ENCODE data around the gene LRIT1. TPM values are rescaled to one million over a fixed set of nuclear protein-coding genes. Genes with fewer than 3 reads are reported as not detected.

The LRIT1 gene
- total and polyA plus RNA-seq, 2 of the 8 experiments (the other 6 are each of a cell fraction or from before 2014, with no cell fraction given) = 0.03 TPM; not detected in 1

- TF ChIP-seq CHD7 (IDR thresholded peaks at IDR 0.05; ENCODE audit: insufficient replicate concordance, low read length) = no peak
- TF ChIP-seq NANOG (IDR thresholded peaks at IDR 0.05; ENCODE audit: insufficient read depth, low read depth, low read length, poor library complexity, severe bottlenecking) = no peak
- TF ChIP-seq POLR2A (IDR thresholded peaks at IDR 0.05; ENCODE audit: control extremely low read depth in 1 of 2, low read depth in 2 of 2, low read length in 2 of 2) = no peak
- TF ChIP-seq BACH1 (IDR thresholded peaks at IDR 0.05; ENCODE audit: low read length) = no peak
- no peak for TF ChIP-seq SP4 (IDR thresholded peaks at IDR 0.05; ENCODE audit: low read length)
- TF ChIP-seq E2F6 (IDR thresholded peaks at IDR 0.05) = no peak
- TF ChIP-seq CBX5 (IDR thresholded peaks at IDR 0.05; ENCODE audit: low read depth, low read length) = no peak
- TF ChIP-seq GTF2F1 (IDR thresholded peaks at IDR 0.05; ENCODE audit: borderline replicate concordance, low read depth, low read length) = no peak
- no peak for TF ChIP-seq GABPA (IDR thresholded peaks at IDR 0.05; ENCODE audit: borderline replicate concordance, insufficient read depth, low read length)
- no peak for TF ChIP-seq SIX5 (IDR thresholded peaks at IDR 0.05; ENCODE audit: low read depth, low read length)
Observed at GRCh38 chr10:84193846-84194423, 47.4 kb downstream of the LRIT1 start (continued).
